K562 treated with DMSO at 1 percent for 24 hours (cell line): Measurements from ENCODE around the gene ZNF132. TPM values are rescaled to one million over a fixed set of nuclear protein-coding genes. Genes with fewer than 3 reads are reported as not detected.

Source experiments
- total RNA-seq: library from RNA; unstranded; fragments of 300-600 nt; gene quantifications from 2 replicates; pipeline ENCODE4 v1.2.3, GENCODE V29; 2022; ENCODE audit warnings: low read depth; ENCODE audit not compliant: insufficient read depth

The ZNF132 gene
- total RNA-seq: 0.44 and 1.00 TPM in 2 replicates

DNA sequence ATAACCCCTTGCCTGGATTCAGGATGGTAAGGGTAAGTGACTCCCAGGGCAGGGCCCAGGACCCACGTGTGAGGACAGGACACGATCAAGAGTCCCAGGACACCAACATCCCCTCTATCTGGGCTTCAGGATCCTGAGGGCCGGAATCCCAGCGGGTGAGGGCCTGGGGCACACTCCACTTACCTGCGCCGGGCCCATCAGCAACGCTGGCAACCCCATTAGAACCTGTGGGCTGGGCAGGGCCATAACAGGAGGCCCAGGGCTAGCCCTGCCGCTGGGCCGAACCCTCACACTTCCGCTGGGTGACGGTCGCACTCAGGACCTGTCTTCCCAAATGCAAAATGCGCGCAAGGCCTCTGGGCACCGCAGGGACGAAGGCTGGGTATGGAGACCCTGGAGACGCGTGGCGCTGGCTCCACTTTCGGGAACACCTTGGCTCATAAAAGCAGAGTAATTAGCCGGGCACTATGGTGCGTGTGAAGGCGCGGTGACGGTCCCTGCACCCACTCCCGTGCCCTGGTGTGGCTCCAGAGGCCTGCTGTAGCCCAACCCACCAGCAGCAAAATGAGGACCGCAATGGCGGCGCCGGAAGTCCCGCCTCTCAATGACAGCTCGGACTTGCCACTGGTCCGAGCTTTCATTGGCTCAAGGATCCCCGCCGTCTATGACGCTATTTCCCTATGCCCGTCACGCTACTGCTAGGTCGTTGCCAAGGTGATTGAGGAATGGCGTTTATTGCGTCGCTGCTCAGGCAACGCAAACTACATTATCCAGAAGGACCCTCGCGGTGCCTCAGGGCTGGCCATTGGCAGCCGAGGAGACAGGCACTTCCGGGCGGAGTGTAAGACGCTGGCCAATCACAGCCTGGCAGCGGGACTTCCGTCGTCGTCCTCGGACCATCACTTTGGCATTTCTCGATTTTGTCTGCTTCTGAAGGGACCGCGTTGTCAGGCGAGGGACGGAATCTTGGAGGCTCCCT, at the start of gene ZNF132:
ZNF132 (minus strand) TSS at position 578 of the 979 bp plus-strand sequence; CDS start at position 246, 332 bp downstream.

DNA sequence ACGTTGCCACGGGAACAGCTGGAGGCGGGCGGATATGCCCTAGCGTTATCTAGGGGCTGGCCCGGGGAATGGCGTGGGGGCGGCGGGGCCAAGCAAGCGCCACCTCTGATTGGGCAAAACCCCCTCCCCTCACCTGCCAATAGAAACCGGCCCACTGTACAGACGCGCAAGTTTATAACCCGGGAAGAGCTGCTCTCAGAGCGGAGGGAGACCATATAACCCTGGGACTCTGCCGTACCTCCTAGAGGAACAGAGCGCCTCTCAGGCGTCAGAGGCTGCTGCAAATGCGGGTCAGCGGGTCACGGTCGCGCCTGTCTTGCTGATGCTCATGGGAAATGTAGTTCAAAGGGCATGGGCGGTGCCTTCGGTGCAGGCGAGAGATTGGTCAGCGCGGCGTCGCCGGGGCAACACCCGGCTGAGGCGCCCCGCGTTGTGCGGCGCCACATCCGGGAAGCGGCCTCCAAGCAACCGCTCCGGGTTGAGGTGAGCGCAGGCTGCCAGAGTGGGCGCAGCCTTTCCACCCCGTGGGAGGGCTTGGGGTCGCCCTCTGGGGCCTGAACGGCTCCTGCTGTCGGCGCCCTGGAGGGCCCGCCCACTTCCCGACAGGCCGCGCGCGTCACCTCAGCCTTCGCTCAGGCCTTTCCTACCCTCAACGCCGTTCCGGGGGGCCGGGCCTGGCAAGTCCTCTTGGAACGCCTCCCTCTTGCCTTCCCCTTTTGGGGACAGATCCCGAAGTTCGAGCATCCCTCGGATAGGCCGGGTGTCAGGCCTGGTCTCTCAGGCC, 36.0 kb upstream of the ZNF132 start, which contains the start of gene ZNF446:
ZNF446 (plus strand) TSS at position 639 of the 784 bp plus-strand sequence. CDS start 867 bp downstream, outside the sequence.

GRCh38 chr19:58466760-58467589, 27.0 kb upstream of the ZNF132 start, which contains the start of gene ZNF324:
Gene ZNF324 (plus strand): TSS chr19:58467080. CDS start chr19:58469186, 2,106 bp downstream.

GRCh38 chr19:58451358-58452101, 11.6 kb upstream of the ZNF132 start, which contains the start of gene ZNF324B:
Gene ZNF324B (plus strand): TSS chr19:58451622. CDS start chr19:58453702, 2,080 bp downstream.

DNA sequence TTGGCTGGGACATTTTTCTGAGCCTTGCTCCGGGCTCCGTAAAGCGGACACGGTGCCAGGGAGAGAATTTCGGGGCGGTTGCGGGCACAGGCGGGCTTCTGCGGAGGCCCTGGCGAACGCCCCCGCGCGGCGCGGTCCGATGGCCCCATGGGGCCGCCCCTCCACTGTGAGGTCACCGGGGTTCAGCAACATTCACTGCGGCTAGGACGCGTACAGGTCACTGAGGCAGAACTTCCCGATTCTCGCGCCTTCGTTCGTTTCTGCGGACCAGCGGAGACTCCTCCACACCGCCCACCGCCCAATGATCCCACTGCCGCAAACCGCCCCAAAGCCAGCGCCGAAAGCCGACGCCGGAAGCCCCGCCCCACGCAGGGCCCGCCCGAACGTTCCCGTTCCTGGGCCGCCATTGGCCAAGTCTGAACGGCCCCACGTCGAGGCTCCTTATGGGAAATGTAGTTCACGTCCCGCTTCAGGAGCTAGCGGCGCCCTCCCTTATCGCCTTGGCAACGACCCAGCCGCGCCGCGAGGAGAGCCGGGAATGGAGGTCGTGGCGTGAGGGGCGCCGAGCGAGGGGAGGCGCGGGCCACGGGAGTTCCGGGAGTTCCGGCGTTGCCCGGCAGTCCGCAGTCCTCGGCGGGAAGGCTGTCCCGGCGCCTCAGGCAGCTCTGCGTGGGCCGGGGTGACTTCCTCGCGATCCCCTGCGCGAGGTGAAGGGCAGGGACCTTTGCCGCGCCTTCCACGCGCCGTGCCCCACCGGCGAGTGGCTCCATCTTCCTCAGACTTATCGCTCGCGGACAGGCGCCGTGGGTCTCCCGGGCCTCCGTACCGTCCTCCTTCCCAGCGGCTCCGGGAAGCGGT, 31.6 kb downstream of the ZNF132 start, which contains the start of gene ZNF584:
ZNF584 (plus strand) TSS at position 498 of the 858 bp plus-strand sequence. CDS start 499 bp downstream, outside the sequence.

GRCh38 chr19:58395220-58395978, 44.6 kb downstream of the ZNF132 start, which contains the start of gene RNF225:
Gene RNF225 (plus strand): TSS chr19:58395656. CDS start chr19:58396090, 434 bp downstream.

GRCh38 chr19:58386576-58387337, 53.2 kb downstream of the ZNF132 start, which contains the start of gene RPS5:
Gene RPS5 (plus strand): TSS chr19:58387269. CDS start chr19:58388138, 869 bp downstream.

Other genes starting within 250 kb of the ZNF132 start
- 28.3 and 28.5 TPM in 2 replicates for gene ZNF544, start 211.2 kb downstream of the ZNF132 start, total RNA-seq
- gene ZNF8, start 161.2 kb downstream of the ZNF132 start, total RNA-seq: 1.5 and 1.7 TPM in 2 replicates
- gene ERVK3-1, start 134.8 kb downstream of the ZNF132 start, total RNA-seq: 79.3 and 90.5 TPM in 2 replicates
- 2.2 and 3.1 TPM in 2 replicates for gene ZSCAN22, start 113.2 kb downstream of the ZNF132 start, total RNA-seq
- 53.9 and 61.3 TPM in 2 replicates for gene A1BG, start 86.7 kb downstream of the ZNF132 start, total RNA-seq
- 6.2 and 6.8 TPM in 2 replicates for gene ZNF497, start 77.4 kb downstream of the ZNF132 start, total RNA-seq
- gene ZNF837, start 59.1 kb downstream of the ZNF132 start, total RNA-seq: 5.8 and 6.7 TPM in 2 replicates
- gene RPS5, start 52.9 kb downstream of the ZNF132 start, total RNA-seq: 5,699 and 5,966 TPM in 2 replicates
- not detected in 2 replicates for gene RNF225, start 44.5 kb downstream of the ZNF132 start, total RNA-seq
- 31.3 and 34.8 TPM in 2 replicates for gene ZNF584, start 31.5 kb downstream of the ZNF132 start, total RNA-seq
- 7.5 and 10.6 TPM in 2 replicates for gene ZNF324B, start 11.5 kb upstream of the ZNF132 start, total RNA-seq
- gene ZNF324, start 26.9 kb upstream of the ZNF132 start, total RNA-seq: 16.9 and 19.2 TPM in 2 replicates
- gene ZNF446, start 36.2 kb upstream of the ZNF132 start, total RNA-seq: 15.2 and 15.7 TPM in 2 replicates
- gene SLC27A5, start 71.8 kb upstream of the ZNF132 start, total RNA-seq: 19.7 and 26.5 TPM in 2 replicates
- 20.5 and 25.2 TPM in 2 replicates for gene ZBTB45, start 79.7 kb upstream of the ZNF132 start, total RNA-seq
- gene TRIM28, start 103.9 kb upstream of the ZNF132 start, total RNA-seq: 902 and 994 TPM in 2 replicates
- 154 and 169 TPM in 2 replicates for gene CHMP2A, start 115.0 kb upstream of the ZNF132 start, total RNA-seq
- 151 and 152 TPM in 2 replicates for gene UBE2M, start 118.5 kb upstream of the ZNF132 start, total RNA-seq
- gene MZF1, start 133.2 kb upstream of the ZNF132 start, total RNA-seq: 20.4 and 23.0 TPM in 2 replicates